Psoas muscle (tissue), 8 donors: Measurements from ENCODE around the gene CLIC4. TPM values are rescaled to one million over a fixed set of nuclear protein-coding genes. Genes with fewer than 3 reads are reported as not detected.
A peak's percentile ranks its signal among the peaks of the same experiment; 100 is the strongest.
"Not testable (repeated sequence)": the region's sequence is repeated elsewhere in the genome, so short reads cannot be mapped to it uniquely, and the experiment has no call there.

Source experiments
- ATAC-seq, 4 donors: fragments of 200-7000 bp; cut with Tn5 transposase; one replicate each; pipeline ENCODE4 v1.9.1; 2020; ENCODE audit warnings: moderate library complexity in 3 of 4, mild to moderate bottlenecking in 2 of 4
- DNase-seq, 2 donors: peaks; one replicate each; pipeline ENCODE4 v3.0.0-alpha.2; 2020
- H3K27ac ChIP-seq: fragments of 200-600 bp; one replicate; pipeline ENCODE4 v1.8.0; 2022
- H3K27me3 ChIP-seq, 3 donors: fragments of 200-600 bp in 1 of 3; one replicate each; pipeline versions ENCODE4 v1.6.1 to v1.8.0; 2013 to 2022; ENCODE audit warnings: low read length in 2 of 3, mild to moderate bottlenecking in 2 of 3, moderate library complexity in 1 of 3; ENCODE audit not compliant: insufficient read depth in 3 of 3
- H3K36me3 ChIP-seq, 2 donors: fragments of 200-600 bp in 1 of 2; one replicate each; pipeline versions ENCODE4 v1.6.1 to v1.8.0; 2013 to 2022; ENCODE audit warnings: low read depth in 1 of 2, mild to moderate bottlenecking in 1 of 2, moderate library complexity in 1 of 2; ENCODE audit not compliant: insufficient read depth in 1 of 2
- H3K4me1 ChIP-seq: fragments of 200-600 bp; one replicate; pipeline ENCODE4 v1.8.0; 2022
- H3K4me3 ChIP-seq: fragments of 200-600 bp; one replicate; pipeline ENCODE4 v1.8.0; 2022; ENCODE audit warnings: mild to moderate bottlenecking
- H3K9me3 ChIP-seq: fragments of 200-600 bp; one replicate; pipeline ENCODE4 v1.8.0; 2022
- WGBS, 3 donors: extraction: QIAGEN DNeasy Blood & Tissue Kit; methylation state at CpG; one replicate each; pipeline versions ENCODE4 v1.1.6 to v1.1.7; 2013; 5-methylcytosine and 5-hydroxymethylcytosine counted together
- intact Hi-C, 2 donors: fragments of 100-400 bp; cut with DNase I; formaldehyde crosslinking; loops; one replicate each; pipeline versions ENCODE4 v1.11.0 to v1.14.2; 2022
- polyA plus RNA-seq, 3 donors: library from polyadenylated mRNA; stranded (reverse); fragments of 200-250 nt; gene quantifications; one replicate each; pipeline ENCODE4 v1.2.3, GENCODE V29; 2013
- total RNA-seq, 4 donors: library from RNA; stranded (reverse); fragmentation: NEBNext Ultra II Directional in 2 of 4; extraction: Animal tissue kit (Norgen Biotek cat#: 25700) in 2 of 4; gene quantifications; one replicate each; pipeline versions ENCODE4 v1.2.1 to v1.2.4, GENCODE V29; 2021 to 2023
- TF ChIP-seq, protein P1 (sequence below): fragments of 200-600 bp; IDR thresholded peaks from one replicate; pipeline ENCODE4 v1.8.0; 2022; ENCODE audit warnings: antibody characterized with exemption
- donor health status: healthy with polysubstance abuse.
- donor health status: DM: no; HTN: no; CAD: no; lungs with moderate emphysema.
- donor health status: Bipolar disorder and iron deficiency.
- donor health status: healthy.
- donor health status: DM: yes; HTN: yes; CAD: no.
- donor health status: DM: no; HTN: no; CAD: no.
- donor health status: DM: no; HTN: no; CAD: no.
- donor health status: DM: yes; HTN: yes; CAD: no.

Gene CLIC4
- total and polyA plus RNA-seq, 7 donors, result 22.1 to 67.3 (median 44.8) TPM

DNA sequence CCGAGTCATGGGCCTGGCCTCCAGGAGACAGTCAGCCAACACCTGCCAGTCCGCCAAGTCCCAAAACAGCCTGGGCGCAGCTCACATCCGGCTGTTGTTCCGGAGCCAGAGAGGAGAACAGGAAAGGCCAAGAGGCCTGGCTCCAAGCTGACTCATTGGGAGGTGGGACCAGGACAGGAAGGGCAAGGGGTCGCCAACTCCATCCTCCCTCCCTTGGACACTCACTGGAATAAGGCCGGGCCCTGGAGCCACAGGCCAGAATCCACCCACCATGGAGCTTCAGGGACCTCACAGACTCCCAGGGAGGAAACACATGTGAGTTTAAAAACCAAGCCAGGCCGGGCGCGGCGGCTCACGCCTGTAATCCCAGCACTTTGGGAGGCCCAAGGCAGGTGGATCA lies 25.1 kb upstream of the CLIC4 start:
- no peaks in the 10 kb centered on the region for H3K9me3 ChIP-seq
- peaks cover 0 to 3% (median 0%) of the 10 kb centered on the region in 3 donors for H3K27me3 ChIP-seq
- intact Hi-C loops, result no loop called here
- ATAC-seq, result peak; percentile 63 to 92 (median 88)
- TF ChIP-seq, protein P1, sequence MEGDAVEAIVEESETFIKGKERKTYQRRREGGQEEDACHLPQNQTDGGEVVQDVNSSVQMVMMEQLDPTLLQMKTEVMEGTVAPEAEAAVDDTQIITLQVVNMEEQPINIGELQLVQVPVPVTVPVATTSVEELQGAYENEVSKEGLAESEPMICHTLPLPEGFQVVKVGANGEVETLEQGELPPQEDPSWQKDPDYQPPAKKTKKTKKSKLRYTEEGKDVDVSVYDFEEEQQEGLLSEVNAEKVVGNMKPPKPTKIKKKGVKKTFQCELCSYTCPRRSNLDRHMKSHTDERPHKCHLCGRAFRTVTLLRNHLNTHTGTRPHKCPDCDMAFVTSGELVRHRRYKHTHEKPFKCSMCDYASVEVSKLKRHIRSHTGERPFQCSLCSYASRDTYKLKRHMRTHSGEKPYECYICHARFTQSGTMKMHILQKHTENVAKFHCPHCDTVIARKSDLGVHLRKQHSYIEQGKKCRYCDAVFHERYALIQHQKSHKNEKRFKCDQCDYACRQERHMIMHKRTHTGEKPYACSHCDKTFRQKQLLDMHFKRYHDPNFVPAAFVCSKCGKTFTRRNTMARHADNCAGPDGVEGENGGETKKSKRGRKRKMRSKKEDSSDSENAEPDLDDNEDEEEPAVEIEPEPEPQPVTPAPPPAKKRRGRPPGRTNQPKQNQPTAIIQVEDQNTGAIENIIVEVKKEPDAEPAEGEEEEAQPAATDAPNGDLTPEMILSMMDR, result no peak
- no peak overlapping the region for H3K4me3 ChIP-seq
- H3K27ac ChIP-seq, result peak overlapping the region; percentile 60
- H3K4me1 ChIP-seq, result no peaks in the 10 kb centered on the region
- no peaks in the 10 kb centered on the region for H3K36me3 ChIP-seq
- 19 to 47% (median 24%) methylated on average over 12 of the region's 12 CpGs for WGBS, 3 donors
- peak; percentile 91 to 93 for DNase-seq

DNA sequence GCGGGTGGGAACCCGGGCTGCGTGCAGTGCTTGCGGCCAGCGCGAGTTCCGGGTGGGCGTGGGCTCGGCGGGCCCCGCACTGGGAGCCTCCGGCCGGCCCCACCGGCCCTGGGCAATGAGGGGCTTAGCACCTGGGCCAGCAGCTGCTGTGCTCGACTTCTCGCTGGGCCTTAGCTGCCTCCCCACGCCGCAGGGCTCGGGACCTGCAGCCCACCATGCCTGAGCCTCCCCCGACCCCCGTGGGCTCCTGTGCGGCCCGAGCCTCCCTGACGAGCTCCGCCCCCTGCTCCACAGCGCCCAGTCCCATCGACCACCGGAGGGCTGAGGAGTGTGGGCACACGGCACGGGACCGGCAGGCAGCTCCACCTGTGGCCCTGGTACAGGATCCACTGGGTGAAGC lies 23.7 kb upstream of the CLIC4 start:
- TF ChIP-seq, protein P1, result no peak
- Histone ChIP-seq H3K36me3 (no peaks in the 10 kb centered on the region), H3K4me1 (peaks cover 5% of the 10 kb centered on the region), H3K4me3 (no peak overlapping the region), H3K9me3 (no peaks in the 10 kb centered on the region), H3K27me3 (peaks cover 0 to 6% (median 0%) of the 10 kb centered on the region in 3 donors), H3K27ac (no peak overlapping the region)
- 90 to 95% (median 93%) methylated on average over 23 to 31 of the region's 31 CpGs for WGBS, 3 donors
- ATAC-seq, result no peak
- intact Hi-C loops, result no loop called here
- DNase-seq, result no peak

DNA sequence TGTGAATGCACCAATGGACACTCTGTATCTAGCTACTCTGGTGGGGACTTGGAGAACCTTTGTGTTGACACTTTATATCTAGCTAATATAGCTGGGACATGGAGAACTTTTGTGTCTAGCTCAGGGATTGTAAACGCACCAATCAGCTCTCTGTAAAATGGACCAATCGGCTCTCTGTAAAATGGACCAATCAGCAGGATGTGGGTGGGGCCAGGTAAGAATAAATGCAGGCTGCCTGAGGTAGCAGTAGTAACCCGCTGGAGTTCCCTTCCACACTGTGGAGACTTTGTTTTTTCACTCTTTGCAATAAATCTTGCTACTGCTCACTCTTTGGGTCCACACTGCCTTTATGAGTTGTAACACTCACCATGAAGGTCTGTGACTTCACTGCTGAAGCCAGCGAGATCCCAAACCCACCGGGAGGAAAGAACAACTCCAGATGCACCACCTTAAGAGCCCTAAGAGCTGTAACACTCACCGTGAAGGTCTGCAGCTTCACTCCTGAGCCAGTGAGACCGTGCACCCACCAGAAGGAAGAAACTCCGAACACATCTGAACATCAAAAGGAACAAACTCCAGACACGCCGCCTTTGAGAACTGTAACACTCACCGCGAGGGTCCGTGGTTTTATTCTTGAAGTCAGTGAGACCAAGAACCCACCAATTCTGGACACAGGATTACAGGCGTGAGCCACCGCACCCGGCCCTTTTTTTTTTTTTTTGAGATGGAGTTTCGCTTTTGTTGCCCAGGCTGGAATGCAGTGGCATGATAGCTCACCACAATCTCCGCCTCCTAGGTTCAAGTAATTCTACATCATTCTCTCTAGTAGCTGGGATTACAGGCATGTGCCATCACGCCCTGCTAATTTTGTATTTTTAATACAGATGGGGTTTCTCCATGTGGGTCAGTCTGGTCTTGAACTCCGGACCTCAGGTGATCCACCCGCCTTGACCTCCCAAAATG lies 22.9 kb upstream of the CLIC4 start:
- intact Hi-C loops, ATAC-seq: not testable (repeated sequence)
- WGBS, 3 donors, result 77 to 78% (median 77%) methylated on average over 21 of the region's 21 CpGs

DNA sequence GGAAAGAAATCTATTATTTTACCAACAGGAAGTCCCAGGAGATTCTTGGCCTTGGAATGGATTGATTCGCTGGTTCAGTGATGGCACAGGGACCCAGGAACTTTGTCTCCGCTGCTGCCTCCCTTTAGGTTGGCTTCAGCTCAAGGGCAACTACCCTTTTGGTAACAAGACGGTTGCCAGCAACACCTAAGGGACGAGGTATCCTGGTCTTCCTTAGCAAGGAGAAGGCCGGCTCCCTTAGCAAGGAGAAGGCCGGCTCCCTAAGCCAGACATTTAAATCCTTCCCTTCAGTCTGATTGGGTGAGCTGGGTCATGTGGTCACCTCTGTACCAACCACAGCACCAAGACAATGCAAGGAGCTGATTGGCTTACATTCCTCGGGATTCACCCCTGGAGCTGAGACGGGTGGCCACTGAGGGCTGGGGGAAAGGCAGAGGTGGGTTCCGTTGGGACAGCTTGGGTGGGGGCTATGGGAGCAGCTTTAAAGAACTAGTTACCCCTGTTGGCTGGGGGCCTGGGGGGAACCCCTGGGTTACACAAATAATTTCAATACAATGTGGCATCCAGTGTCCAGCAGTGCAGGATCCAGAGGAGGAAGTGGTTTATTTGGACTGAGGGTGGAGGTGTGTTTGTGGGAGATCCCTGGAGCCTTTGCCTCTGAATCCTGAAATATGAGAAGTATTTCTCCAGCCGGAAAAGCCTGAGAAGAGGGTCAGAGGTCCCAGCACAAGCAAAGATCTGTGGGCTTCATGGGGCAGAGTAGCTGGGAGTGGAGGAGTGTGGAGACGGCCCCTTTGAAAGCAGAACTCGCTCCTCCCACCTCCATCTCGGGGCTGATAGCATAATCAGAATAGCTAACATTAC lies 20.7 kb upstream of the CLIC4 start:
- H3K27me3 ChIP-seq, result peaks cover 0 to 6% (median 0%) of the 10 kb centered on the region in 3 donors
- DNase-seq (no peak), ATAC-seq (peak in 3 of 4 donors; percentile 26 to 50 (median 43))
- intact Hi-C loops, result no loop called here
- H3K27ac ChIP-seq, result no peak overlapping the region
- TF ChIP-seq, protein P1, result no peak
- WGBS, 3 donors, result 59 to 65% (median 63%) methylated on average over 13 of the region's 13 CpGs
- no peak overlapping the region for H3K4me3 ChIP-seq
- no peaks in the 10 kb centered on the region for H3K9me3 ChIP-seq
- peaks cover 9% of the 10 kb centered on the region for H3K4me1 ChIP-seq
- no peaks in the 10 kb centered on the region for H3K36me3 ChIP-seq

More for the DNA sequence above, 22.9 kb upstream of the CLIC4 start:
- H3K4me3 ChIP-seq, H3K27ac ChIP-seq, H3K36me3 ChIP-seq, DNase-seq, H3K9me3 ChIP-seq, H3K4me1 ChIP-seq, H3K27me3 ChIP-seq: not testable (repeated sequence)

DNA sequence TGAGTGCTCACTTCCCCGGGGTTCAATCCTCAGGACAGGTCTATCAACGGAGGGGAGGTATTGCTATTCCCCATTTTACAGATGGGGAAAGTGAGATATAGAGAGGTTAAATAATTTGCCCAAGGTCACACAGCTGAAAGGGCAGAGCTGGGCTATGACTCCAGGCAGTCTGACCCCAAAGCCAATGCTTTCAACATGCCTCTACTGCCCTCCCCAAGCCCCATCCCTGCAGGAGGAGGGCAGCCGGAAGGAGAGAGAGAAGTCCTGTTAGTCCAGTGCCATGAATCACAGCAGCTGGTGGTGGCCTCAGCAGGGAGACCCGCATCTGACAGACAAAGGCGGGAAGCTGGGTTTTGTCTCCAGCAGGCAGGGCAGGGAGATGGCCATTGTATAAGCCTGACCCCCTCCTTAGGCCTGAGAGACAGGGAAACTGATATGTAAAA lies 20.0 kb upstream of the CLIC4 start:
- Histone ChIP-seq H3K4me1 (peaks cover 9% of the 10 kb centered on the region), H3K27ac (no peak overlapping the region), H3K9me3 (no peaks in the 10 kb centered on the region), H3K4me3 (no peak overlapping the region), H3K36me3 (no peaks in the 10 kb centered on the region), H3K27me3 (peaks cover 0 to 2% (median 0%) of the 10 kb centered on the region in 3 donors)
- WGBS, 3 donors, result 47 to 51% (median 49%) methylated on average over 5 of the region's 5 CpGs
- ATAC-seq (peak in 1 of 4 donors; percentile 25), DNase-seq (no peak)
- intact Hi-C loops, result no loop called here
- TF ChIP-seq, protein P1, result no peak
